ENCODE measurements around the gene MPHOSPH10.

DNA sequence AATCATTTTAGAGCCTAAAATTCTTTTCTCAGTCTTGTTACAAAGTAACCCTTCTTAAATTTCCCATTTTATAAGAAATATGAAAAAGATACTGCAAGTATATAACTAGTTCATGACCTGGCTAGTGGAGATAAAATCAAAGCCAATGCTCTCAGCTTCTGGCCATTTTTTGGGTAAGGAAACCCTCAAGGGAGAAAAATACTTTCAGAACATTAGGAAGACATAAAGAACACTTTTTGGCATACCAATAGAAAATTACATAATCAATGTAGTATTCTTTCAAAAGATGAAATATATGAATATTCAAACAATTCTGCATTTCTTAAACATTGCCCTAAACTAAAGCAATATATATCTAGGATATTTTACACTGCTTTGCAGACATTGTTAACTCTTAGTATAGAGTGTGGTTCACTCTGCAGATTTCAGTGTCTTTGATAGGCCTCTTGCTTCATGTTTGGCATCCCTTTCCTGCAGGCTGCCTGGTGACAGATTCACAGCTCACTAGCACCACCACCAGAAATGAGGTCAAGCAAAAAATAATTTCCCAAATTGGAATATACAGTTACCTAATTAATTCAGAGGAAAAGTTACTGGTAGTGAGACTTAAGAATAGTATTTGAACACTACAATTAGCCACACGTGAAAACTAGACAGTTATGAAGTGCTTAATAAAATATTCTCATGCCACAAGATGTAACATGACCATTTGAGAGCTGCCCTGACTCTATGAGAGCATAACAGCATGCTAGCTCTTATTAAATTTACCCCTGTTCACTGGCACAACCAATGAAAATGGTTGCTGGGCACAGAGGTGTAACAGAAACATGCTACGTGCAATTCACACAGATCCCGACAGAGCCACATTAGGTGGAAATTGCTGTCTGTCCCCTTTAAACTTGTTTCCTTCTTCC, 60.5 kb downstream of the MPHOSPH10 start:
- TF ChIP-seq, protein P1, sequence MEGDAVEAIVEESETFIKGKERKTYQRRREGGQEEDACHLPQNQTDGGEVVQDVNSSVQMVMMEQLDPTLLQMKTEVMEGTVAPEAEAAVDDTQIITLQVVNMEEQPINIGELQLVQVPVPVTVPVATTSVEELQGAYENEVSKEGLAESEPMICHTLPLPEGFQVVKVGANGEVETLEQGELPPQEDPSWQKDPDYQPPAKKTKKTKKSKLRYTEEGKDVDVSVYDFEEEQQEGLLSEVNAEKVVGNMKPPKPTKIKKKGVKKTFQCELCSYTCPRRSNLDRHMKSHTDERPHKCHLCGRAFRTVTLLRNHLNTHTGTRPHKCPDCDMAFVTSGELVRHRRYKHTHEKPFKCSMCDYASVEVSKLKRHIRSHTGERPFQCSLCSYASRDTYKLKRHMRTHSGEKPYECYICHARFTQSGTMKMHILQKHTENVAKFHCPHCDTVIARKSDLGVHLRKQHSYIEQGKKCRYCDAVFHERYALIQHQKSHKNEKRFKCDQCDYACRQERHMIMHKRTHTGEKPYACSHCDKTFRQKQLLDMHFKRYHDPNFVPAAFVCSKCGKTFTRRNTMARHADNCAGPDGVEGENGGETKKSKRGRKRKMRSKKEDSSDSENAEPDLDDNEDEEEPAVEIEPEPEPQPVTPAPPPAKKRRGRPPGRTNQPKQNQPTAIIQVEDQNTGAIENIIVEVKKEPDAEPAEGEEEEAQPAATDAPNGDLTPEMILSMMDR (IDR thresholded peaks at IDR 0.05) = no peak
- no peak for TF ChIP-seq EZH2 (IDR thresholded peaks at IDR 0.05; ENCODE audit: borderline replicate concordance, insufficient read depth, low read depth, low read length, poor library complexity, severe bottlenecking)
